Astrocyte of the hippocampus (primary cell): ENCODE data around the gene CMA1.

Source experiments
- DNase-seq: peaks from one replicate; pipeline ENCODE4 v3.0.0; 2011; ENCODE audit warnings: low read depth, low spot score

CMA1 gene

GRCh38 chr14:24465805-24466204, 42.3 kb downstream of the CMA1 start:
- no peak for DNase-seq

GRCh38 chr14:24465368-24465767, 42.7 kb downstream of the CMA1 start:
- no peak for DNase-seq

- no peak for DNase-seq
Observed at GRCh38 chr14:24463884-24464785, 43.9 kb downstream of the CMA1 start.

- no peak for DNase-seq
Observed at GRCh38 chr14:24463017-24463883, 44.8 kb downstream of the CMA1 start.

GRCh38 chr14:24461336-24461735, 46.7 kb downstream of the CMA1 start:
- no peak for DNase-seq

- no peak for DNase-seq
Observed at GRCh38 chr14:24459331-24459730, 48.7 kb downstream of the CMA1 start.

- no peak for DNase-seq
Observed at GRCh38 chr14:24458736-24459135, 49.3 kb downstream of the CMA1 start.

GRCh38 chr14:24456980-24457379, 51.1 kb downstream of the CMA1 start:
- no peak for DNase-seq
